HG02938 (cell line): Measurements from ENCODE around the gene ZFR2.
"Not testable (repeated sequence)": the region's sequence is repeated elsewhere in the genome, so short reads cannot be mapped to it uniquely, and the experiment has no call there.

Experiments
- ATAC-seq: cut with Tn5 transposase; IDR thresholded peaks from one replicate; pipeline ENCODE4 v1.9.1; 2021; ENCODE audit warnings: mild to moderate bottlenecking, moderate library complexity; ENCODE audit not compliant: unreplicated experiment

Gene ZFR2

DNA sequence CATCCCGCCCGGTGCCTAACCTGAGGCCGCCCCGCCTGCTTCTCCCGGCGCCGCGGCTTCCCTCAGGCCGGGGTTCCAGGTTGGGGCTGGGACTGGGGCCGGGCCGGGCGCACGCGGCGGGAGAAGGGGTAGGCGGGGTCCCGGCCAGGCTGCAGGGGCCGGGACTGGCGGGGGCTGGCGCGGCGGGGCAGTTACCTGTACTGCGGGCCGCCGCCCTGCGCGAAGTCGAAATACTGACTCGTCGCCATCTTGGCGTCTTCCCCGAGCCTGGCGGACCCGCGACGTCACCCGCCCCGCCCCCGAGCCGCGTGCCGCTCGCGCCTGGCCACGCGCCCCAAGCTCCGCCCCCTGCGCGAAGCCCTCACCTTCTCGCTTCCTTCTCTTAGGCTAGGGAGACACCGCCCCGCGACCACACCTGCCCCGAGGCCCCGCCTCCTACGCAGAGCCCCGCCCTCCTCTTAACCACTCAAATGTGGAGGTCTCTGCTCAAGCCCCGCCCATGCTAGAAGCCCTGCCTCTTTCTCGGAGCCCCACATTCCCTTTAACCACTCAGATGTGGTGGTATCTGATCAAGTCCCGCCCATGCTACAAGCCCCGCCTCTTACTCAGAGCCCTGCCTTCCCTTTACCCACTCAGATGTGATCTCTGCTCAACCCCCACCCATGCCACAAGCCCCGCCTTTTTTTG is at the start of gene ZFR2:
Gene ZFR2 (minus strand): TSS at position 269 of the 687 bp plus-strand sequence. CDS start 21 bp downstream, at position 248.
- no peak for ATAC-seq

DNA sequence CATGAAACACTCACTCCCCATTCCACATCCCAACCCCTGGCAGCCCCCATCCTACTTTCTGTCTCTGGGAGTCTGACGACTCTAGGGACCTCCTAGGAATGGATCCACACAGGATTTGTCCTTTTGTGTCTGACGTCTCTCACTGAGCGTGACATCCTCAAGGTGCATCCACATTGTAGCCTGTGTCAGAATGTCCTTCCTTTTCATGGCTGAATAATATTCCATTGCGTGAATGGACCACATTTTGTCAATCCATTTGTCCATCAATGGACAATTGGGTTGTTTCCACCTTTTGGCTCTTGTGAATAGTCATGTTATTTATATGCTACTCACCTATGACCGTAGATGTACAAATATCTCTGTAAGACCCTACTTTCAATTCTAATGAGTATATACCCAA is 47.2 kb upstream of the ZFR2 start:
- ATAC-seq, result no peak

DNA sequence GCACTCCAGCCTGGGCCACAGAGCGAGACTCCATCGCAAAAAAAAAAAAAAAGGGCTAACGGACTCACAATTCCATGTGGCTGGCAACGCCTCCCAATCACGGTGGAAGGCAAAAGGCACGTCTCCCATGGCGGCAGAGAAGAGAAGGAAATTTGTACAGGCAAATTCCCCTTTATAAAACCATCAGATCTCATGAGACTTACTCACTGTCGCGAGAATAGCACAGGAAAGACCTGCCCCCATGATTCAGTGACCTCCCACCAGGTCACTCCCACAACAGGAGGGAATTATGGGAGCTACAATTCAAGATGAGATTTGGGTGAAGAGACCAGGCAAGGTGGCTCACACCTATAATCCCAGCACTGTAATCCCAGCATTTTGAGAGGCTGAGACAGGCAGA is 45.4 kb upstream of the ZFR2 start:
- no peak for ATAC-seq

DNA sequence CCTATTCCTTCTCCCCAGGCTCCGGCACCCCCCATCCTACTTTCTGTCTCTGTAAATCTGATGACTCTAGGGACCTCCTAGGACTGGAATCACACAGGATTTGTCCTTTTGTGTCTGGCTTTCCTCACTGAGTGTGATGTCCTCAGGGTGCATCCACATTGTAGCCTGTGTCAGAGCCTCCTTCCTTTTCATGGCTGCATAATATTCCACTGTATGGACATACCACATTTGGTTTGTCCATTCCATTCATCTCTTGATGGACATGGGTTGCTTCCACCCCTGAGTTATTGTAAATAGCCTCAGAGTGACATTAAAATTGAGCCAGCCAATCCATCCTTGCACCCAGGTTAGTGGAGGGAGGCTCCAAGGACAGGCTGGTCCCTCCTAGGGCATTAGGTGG is 41.3 kb upstream of the ZFR2 start:
- no peak for ATAC-seq

DNA sequence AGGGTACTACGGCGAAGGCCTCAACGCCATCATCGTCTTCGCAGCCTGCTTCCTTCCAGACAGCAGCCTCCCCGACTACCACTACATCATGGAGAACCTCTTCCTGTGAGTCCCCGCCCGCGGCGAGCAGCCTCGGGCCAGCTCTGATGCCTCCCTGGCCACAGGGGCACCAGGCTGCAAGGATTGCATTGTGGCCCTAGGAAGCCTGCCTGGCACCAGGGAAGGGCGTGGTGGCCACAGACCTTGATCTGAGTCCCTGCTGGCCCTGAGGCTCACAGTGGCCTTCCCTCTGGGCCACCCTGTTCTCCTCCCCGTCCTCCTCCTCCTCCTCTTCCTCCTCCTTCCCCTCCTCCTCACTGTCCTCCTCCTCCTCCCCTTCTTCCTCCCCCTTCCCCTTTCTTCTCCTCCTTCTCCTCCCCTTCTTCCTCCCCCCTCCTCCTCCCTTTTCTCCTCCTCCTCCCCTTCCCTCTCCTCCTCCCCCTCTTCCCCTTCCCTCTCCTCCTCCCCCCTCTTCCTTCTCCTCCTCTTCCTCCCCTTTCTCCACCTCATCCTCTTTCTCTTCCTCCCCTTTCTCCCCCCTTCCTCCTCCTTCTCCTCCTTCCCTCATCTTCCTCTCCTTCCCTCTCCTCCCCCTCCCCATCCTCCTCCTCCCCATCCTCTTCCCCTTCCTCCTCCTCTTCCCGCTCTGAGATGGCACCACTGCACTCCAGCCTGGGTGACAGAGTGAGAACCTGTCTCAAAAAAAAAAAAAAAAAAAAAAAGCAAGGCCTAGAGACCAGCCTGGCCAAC is 39.6 kb upstream of the ZFR2 start:
- no peak for ATAC-seq

DNA sequence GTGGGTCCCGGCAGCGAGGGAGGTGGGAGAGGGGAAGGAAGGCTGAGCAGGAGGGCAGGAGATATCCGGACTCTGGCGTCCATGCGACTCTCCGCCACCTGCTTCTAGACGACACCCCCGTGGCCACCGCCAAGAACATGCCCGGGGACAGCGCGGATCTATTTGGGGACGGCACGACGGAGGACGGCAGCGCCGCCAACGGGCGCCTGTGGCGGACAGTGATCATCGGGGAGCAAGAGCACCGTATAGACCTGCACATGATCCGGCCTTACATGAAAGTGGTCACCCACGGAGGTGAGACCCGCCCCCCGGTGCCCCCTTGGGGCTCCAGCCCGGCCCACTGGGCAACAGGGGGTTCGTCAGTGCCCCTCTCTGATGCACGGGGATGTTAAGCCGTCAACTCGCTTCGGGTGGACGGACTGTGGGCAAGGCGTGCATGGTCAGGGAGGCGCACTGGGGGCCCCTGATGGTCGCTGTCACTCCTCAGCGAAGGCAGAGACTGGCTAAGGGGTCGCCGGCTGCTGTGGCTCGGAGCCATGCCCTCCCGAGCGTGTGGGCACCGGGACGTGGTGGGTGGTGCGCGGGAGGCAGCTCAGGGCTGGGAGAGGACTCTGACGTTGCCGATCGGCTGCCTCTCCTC is 38.9 kb upstream of the ZFR2 start:
- no peak for ATAC-seq

DNA sequence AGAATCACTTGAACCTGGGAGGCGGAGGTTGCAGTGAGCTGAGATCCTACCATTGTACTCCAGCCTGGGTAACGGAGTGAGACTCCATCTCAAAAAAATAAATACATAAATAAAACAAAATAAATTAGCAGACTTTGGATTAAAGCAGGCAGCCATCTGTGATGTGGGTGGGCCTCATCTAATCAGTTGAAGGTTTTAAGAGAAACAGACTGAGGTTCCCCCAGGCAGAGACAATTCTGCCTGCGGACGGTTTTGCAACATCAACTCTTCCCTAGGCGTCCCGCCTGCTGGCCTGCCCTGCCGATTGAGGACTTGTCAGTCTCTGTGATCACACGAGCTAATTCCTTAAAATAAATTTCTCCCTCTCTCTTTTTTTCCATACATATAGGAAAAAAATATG is 35.4 kb upstream of the ZFR2 start:
- no peak for ATAC-seq

DNA sequence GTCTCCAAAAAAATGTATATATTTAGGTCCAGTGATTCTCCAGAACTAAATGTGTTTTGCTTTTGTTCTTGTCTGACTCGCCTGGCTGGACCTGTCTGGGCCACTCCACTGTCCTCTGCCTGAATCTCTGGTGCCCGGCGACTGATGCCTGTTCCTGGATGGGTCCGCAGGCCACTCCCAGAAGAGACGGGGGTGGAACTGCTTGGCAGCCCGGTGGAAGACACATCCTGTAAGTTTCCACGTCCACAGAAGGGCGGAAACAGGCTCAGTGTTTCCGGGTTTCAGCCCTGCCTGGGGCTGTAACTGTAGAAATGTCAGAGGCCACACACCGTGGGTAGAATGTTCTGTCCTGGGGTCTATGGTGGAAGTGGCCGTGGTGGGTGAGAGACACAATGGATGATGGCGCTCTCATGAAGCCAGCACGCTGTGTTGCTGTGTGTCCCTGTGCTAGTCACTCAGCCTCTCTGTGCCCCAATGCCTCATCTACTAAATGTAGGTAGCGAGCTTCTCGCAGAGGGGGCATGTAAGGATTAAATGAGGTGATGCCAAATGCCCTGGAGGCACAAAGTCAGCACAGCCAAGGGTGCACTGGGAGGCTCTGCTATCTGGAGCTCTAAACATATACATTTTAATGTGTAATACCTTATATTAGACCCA is 33.6 kb upstream of the ZFR2 start:
- ATAC-seq, result no peak

DNA sequence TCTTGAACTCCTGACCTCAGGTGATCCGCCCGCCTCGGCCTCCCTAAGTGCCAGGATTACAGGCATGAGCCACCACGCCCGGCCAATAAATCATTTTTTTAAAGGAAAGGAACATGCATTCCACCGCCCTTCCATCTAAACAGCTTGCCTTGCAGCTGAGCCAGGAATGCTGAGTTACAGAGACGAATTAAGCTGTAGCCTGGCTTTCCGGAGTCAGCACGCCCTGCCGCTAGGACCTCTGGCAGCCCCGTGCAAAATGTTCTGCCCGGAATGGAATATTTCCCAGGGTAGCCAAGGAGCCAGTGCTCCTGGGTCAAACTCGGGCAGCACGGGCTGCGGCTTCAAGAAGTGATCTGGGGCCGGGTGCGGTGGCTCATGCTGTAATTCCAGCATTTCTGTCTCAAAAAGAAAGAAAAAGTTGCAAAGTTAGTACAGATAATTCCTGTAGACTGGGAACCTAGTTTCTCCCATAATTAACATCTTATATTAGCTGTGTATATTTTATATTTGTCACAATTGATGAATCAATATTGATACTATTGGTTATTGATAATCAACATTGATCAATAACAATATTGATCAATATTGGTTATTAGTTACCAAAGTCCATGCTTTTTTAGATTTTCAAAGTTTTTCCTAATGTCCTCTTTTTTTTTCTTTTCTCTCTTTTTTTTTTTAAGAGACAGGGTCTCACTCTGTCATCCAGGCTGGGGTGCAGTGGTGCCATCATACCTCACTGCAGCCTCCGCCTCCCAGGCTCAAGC is 30.9 kb upstream of the ZFR2 start:
- ATAC-seq, result no peak

DNA sequence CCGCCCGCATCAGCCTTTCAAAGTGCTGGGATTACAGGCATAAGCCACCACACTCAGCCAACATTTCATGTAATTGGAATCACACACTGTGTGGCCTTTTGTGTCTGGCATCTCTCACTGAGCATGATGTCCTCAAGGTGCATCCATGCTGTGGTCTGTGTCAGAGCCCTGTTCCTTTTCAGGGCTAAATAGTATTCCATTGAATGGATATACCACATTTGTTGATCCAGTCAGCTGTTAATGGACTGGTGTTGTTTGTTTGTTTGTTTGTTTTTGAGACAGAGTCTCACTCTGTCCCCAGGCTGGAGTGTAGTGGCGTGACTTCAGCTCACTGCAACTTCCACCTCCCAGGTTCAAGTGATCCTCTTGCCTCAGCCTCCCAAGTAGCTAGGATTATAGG is 29.6 kb upstream of the ZFR2 start:
- no peak for ATAC-seq

DNA sequence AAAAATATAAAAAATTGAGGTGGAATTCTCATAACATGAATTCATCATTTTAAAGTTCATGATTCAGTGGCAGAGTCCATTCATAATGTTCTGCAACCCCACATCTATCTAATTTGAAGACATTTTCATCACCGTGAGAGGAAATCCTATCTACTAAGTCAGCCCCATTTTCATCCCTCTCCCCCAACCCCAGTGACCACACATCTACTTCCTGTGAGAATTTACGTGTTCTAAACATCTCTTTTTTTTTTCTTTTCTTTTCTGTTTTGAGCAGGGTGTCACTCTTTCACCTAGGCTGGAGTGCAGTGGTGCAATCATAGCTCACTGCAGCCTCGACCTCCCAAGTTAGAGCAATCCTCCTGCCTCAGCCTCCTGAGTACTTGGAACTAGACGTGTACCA is 29.1 kb upstream of the ZFR2 start:
- no peak for ATAC-seq

DNA sequence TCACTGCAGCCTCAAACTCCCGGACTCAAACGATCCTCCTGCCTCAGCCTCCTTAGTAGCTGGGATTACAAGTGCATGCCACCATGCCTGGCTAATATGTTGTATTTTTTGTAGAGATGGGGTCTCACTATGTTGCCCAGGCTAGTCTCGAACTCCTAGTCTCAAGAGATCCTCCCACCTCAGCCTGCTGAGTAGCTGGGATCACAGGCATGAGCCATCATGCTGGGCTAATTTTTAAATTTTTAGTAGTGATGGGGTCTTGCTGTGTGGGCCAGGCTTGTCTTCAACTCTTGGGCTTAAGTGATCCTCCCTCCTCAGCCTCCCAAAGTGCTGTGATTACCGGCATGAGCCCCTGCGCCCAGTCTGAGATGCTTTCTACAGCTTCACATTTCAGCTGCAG is 26.9 kb upstream of the ZFR2 start:
- no peak for ATAC-seq

DNA sequence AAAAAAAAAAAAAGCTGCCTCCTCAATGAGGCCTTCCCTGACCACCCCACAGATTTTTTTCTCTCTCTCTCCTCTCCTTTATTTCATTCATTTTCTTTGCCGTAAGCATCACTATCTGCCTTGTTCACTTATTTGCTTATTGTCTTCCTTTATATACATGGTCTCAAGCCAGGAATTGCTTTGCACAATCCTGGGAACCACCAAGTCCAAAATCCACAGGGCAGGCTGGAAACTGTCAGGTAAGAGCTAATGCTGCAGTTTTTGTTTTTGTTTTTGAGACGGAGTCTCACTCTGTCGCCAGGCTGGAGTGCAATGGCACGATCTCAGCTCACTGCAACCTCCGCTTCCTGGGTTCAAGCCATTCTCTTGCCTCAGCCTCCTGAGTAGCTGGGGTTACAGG is 26.1 kb upstream of the ZFR2 start:
- not testable (repeated sequence) for ATAC-seq

DNA sequence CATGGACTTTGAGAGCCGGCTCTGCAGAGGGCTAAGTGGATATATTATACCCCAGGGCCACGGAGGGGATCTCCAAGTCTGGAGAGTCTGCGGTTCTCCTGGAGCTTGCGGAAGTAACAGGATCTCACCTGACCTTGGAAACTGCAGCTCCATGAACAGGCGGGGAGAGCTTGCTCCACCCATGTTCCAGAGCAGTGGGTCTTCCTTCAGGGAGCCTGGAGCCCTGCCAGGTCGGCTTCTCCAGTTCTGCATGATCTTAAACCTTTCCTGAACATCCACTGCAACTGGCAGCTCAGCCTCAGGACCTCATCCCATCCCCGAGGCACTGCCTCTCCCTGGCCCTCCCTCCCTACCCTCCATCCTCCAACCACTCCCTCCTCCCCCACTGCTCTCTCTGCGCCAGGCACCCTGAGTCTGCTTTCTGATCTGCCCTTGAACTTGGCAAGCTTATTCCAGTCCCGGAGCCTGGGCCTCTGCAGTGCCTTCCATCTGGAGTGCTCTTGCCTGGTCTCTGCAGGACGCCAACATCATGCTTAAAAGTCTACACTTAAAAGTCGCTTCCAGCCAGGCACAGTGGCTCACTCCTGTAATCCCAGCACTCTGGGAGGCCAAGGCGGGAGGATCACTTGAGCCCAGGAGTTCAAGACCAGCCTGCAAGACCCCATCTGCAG is 24.8 kb upstream of the ZFR2 start:
- no peak for ATAC-seq

DNA sequence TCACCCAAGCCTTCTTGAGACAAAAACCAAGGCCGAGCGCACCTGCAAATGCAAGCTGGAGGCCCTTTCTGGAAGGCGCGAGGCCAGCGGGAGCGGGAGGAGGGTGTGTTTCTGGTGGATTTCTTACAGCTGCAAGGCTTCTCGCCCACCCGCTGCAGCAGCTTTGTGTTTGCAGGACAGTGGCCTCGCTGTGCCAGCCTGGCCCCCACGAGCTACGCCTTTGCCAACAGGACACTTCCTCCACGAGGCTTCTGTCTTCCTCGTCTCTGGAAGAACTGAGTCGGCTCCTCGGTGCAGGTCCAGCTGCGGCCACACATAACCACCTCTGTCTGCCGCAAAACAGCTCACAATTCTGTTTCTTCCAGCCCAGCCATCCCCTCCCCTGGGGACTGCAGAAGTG is 21.8 kb upstream of the ZFR2 start:
- no peak for ATAC-seq

DNA sequence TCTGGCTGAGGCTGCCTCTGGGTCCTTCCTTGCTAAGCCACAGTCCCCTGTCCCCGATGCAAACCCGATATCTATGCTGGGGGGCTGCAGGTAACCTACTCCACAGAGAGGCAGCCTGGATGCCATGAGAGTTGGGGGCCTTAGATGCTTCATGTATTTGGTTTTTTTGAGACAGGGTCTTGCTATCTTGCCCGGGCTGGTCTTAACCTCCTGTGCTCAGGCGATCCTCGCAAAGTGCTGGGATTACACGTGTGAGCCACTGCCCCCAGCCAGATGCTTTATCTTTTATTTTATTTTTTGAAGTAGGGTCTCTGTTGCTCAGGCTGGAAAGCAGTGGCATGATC is 13.2 kb upstream of the ZFR2 start:
- no peak for ATAC-seq

DNA sequence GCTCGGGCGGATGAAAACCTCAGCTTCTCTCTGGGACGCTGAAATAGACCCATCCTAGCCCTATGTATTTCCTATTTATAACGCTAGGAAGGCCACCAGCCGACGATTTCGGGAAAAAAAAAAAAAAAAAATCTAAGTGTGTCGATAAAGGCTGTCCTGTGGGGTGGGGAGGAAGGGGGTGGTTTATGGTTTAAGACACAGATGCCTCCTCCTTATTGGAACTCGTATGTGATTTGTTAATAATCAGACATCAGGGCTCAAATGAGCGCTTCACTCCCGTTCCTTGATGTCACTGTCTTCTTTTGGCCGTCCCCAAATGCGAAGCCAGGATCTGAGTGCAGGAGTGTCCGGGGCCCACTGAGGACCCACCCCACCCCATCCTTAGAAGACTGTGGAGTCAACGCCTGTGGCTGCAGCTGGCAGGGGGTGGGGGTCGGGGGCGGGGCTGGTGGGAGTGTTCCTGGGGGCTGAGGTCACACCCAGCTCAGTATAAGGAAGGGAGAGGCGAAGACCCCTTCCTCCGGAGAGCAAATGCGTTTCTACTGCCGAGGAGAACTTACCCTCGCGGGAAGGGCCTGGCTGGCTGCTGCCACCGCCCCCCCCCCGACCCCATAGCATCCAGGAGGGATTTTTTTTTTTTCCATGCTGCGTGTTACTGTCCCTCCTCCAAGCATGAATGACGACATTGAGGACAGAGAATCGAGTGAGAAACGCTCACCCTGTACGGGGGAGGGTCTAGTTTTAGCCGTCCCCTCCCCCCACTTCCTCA is 12.6 kb upstream of the ZFR2 start:
- ATAC-seq, result no peak

DNA sequence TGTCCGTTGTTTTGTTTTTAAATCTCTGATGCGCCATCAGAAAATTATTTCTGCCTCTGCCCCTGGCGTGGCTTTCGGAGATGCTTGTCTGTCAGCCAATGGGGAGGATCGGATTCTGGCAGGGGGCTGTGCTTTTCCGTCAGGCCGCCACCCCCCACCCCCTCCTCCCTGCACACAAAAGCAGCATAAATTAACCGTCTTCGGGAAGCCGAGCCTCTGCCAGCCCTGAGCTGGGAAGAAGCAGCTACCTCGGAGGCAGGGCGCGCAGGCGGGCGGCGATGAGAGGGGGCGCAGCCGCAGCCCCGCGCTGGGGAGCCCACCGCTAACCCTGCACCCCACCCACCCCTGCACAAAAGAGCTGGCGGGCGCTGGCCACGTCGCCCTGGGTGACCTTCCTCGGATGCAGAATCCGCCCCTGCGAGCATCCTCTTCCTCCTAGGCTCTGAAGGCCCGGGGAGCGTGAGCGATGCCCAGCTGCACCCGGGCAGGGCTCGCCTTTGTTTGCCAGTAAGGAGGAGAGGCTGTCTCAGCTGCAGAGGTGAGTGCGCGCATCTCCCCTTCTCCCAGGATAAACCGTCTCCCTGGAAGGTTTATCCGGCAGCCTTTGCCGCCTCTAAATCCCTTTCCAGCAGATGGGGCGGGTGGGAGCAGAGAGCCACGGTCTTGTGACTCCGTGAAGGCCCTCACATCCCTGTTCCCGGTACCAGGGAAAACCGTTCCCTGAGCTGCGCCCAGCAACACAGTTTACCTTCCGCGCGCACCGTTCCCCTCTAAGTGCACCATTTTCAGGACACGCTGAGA is 11.8 kb upstream of the ZFR2 start, which contains the start of gene ATCAY:
Gene ATCAY (plus strand): TSS at position 215 of the 801 bp plus-strand sequence. CDS start 5,083 bp downstream, outside the sequence.
- no peak for ATAC-seq

DNA sequence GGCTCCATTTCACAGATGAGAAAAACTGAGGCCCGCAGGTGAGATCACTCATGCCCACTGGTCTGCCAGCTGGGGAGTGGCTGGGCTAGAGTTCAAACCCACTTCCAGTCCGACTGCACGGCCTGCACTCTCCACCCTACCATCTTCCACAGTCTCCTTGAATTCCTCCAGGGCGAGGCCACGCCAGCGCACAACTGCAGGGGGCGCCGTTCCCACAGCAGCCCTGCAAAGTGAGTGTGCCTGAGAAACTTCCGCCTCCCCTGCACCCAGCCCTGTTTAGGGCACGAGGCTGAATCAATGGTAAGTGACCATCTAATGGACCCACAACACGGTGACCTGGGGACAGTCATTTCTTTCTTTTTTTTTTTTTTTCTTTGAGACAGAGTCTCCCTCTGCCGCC is 10.8 kb upstream of the ZFR2 start:
- ATAC-seq, result no peak
